Activated T-helper 9 cell treated with anti-CD3 and anti-CD28 coated beads, Interleukin-2, amount 50 U/mL, for 16 hours (primary cell): ENCODE results near the gene CALML5.

ENCODE experiments used
- DNase-seq: peaks from one replicate; pipeline ENCODE4 v3.0.0-alpha.2; 2020; ENCODE audit warnings: low read depth

Gene CALML5

DNA sequence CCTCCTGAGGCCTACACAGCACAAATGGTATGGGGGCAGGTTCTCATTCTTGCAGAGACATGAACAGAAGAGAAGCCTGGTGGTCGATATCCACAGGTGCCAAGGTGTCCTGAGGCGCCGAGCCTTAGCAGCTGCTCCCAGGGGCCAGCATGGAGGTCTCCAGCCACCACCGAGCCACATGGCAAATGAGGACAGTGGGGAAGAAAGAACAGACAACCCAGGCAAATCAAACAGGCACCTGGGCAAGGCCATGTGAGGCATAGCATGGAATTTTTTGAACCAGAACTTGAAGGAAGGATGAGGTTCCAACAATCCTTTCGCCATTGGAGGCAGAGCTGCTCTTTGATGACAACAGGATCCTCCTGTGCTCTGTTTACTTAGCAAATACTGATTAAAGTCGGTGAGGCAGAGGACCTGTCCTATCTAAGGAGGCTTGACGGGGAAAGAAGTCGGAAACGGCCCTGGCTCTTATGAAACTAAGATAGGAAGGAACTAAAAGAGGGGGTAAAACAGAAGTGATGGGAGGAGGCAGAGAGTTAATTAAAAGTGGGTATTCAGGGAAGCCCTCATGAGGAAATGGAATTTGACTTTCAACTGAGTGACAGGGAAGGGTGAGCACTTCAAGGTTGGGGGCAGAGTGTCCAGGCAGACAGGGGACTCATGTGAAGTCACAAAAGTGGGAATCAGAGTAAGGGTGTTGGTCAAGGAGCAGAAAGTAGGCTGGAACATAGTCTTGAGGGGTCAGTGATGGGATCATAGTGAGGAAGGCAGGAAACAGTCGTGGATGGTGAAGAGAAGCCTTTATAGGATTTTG lies 16.8 kb upstream of the CALML5 start:
- DNase-seq: no peak

DNA sequence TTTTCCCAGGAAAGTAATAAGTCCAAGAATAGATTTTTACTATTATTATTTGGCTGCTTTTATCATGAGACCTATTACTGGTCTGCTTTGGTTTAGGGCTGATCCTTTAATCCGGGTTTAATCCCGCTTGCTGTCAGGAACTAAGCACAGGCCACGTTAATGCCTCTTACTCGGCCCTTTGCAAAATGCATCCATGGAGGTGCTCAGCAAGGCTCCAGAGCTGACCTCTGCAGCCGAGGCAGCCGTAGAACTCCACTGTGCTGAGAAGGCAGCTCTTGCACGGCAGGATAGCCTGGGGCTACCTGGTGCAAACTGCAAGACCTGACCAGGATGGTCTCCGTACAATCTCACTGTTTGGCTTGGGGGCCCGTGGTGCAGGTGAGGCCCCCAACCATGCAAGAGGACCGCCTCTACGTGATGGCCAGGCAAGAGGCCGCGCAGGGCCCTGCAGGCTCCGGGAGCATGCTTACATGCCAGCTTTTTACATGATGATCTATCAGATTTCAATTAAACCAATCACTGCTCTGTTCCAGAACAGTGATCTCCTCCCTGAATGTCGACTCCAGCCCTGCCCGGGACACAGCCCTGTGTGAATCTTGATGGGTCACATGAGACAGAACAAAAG lies 15.0 kb upstream of the CALML5 start:
- no peak for DNase-seq

DNA sequence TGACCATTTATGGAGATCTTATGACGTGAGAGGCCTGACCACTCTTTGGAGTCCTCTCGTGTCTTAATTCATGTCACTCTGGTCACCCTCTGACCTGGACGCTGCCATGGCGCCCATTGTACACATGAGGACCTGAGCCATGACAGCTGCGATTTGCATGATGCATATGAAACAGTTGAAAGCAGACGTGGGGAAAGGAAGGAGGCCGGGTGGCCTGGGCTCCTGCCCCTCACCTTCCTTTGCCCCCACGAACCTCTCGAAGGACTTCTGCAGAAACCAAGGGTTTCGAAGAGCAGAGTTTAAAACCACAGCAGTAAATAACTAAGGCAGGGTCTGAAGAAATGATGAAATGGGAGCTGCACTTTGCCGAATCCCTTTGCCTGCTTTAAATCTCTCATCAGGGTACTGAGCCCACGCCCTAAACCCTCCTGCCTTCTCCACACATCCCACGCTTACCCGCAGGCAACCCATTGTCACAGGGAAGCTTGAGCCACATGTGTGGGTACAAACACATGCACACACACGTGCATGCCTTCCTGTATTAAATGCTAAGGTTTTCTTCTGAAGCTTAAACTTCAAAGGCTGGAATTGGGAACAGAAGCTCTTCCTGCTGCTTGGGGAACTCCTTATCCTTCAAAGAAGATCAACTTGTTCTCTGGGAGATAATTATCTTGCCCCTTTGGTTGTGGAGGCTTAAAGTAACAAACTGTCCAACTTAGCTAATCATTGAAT lies 13.7 kb upstream of the CALML5 start:
- no peak for DNase-seq

DNA sequence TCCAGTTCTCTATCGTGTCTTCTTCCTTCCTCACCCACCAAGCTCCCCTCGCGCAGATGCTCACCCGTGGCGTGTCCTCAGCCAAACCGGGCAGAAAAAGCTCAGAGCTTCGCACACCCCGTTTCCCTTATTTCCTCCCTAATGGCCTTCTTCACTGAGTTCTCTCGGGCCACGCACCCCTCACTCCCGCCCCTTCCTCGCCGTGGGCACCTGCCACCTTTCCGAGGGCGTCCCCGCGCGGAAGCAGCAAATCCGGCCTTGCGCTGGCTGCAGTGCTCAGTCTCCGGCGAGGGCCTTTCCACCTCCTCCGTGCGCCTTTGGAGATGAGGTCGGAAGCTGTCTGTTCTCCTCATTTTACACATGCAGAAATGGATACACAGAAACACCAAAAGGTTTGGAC lies 13.0 kb upstream of the CALML5 start:
- no peak for DNase-seq

DNA sequence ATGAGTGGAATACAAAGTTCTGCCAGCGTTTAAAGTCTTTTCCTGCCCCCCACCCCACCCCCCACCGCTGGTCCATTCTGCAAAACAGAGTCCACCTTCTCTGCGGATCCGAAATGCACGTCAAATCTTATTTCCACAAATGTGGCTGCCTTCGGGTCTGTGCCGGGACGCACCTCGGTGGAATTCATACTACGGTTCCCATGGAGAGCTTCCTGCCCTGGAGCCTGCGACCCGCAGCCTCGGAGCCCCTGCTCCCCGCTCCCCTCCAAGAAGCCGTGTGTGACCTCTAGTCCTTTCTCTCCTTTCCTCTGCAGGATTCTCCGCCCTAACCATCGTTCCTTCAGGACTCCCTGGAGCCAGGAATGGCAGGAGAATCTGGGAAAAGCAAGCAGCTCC lies 12.5 kb upstream of the CALML5 start:
- no peak for DNase-seq

DNA sequence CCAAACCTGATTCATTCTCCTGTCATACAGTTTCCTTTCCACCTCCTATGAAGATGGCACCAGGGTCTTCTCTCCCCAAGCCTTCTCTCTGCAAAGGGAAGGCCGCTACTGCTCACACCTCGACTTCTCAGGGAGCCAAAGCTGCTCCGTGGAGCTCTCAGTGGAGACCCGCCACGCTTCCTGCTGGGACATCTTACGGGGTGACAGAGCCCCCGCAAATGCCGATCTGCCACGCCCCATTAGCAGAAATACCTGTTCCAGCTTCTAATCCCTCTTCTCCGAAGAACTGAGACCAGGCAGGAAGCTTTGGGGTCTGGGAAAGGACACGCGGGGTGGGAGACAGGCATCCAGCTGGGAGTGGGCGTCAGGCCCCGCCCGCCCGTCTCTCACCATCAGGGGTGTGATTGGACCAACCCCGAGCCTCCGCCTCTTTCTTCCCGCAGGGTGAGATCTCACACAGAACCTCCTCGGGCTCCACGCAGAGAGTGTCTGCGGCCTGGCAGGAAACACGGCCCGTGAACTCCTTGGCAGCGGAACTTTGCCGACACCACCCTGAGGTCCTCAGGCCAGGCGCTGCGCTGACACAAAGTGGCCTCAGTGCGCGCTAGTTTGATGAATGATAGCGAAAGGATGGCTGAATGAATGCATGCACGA lies 12.0 kb upstream of the CALML5 start:
- no peak for DNase-seq

DNA sequence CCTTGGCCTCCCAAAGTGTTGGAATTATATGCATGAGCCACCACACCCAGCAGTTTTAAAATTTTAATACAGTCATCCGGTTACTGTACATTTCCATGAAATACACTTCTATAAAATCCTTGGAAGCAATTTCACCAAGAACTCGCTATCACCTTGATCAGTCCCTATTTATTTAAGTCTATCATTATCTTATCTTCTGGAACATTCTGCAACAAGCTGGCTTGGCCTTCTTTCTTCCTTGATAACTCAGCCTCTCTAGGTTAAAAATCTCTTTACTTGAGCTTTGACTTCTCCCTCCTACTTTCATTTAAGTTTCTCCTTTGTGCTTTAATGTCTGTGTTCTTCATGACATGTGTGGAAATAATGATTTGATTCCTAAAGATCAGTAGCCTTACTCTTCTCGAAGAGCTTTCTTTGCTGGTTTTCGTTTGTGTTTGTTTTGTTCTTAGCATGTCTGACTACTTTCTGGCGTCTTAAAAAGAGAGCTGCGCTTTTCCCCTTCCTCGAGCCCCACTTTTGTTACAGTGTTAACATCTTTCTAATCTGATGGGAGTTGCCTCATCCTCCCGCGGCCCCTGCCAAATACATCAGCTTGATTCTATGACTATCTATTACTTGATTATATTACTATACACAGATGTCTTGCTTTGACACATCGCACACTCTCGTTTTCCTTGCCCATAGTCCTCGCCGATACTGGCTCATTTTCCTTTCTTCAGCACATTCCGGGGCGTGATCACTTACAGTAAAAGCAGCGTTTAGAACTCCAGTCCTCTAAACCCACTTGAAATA lies 11.1 kb upstream of the CALML5 start:
- DNase-seq: no peak

DNA sequence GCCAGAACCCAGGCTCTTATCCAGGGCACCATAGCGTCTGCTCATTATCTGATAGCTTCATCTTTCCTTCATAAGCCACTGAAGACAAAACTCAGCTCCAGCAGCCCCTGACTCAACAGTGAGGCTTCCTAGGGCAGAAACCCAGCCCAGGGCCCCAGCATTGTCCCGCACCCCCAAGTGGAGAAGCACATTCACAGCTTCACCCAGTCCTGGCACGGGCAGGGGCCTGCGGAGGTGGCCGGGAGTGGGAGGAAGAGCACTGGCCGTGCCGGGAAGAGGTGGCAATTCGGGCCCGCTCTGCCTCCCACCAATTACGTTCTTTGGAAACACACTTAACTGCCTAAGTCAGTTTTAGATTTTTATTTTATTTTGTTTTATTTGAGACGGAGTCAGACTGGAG lies 10.3 kb upstream of the CALML5 start:
- no peak for DNase-seq

DNA sequence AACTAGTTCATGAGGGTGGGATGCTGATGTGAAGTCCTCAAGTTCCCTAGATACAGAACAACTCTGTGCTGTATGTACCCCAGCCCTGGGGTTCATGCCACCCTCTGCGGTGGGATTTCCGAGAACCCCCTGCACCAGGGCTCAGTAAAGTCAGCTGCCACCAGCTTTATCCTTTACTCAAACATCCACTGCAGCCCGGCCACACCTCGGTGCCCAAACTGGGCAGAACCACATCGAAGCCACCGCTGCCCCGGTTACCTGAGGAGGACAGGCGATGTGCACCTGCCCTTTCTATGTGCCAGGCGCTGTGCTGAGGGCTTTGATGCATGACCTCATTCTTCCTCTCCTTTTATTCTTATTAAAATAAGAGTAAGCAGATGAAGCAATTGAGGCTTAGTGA lies 9.9 kb upstream of the CALML5 start:
- DNase-seq: no peak

DNA sequence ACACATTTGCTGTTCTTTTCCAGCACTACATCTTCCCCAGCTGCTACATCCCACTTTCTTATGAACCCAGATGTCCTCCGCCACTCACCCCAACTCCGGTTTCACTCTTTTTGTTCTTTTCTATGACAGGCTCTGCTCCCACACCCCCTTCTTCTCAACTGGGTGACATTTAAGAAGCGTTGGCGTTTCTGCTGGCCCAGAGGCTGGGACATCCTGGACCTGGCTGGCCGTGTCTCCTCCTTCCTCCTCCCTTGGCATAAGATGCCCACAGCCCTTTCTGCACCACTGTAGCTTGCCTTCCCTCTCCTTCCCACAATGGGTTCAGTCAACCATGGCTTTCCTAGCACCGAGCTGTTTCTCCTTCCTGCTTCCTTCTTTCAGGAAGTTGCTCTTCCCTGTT lies 9.4 kb upstream of the CALML5 start:
- DNase-seq: no peak

DNA sequence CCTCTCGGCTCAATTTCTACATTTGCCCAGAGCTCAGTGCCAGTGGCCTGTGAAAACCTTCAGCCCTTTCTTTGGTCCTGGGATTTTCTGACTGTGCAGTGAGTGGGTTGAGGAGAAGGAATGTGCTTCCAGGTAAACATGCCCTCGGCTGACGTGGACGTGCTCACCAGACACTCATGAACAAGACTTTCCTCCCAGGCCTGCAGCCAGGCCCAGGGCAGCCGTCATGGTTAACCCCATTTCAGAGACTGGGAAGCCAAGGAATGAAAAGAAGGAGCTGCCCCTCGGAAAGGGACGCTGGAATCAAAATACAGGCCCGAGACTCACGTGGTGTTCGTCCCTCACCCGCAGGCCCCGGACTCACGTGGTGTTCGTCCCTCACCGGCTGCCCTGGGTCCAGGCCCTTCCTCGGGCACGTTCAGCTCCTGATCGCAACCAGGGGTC lies 8.8 kb upstream of the CALML5 start:
- no peak for DNase-seq

DNA sequence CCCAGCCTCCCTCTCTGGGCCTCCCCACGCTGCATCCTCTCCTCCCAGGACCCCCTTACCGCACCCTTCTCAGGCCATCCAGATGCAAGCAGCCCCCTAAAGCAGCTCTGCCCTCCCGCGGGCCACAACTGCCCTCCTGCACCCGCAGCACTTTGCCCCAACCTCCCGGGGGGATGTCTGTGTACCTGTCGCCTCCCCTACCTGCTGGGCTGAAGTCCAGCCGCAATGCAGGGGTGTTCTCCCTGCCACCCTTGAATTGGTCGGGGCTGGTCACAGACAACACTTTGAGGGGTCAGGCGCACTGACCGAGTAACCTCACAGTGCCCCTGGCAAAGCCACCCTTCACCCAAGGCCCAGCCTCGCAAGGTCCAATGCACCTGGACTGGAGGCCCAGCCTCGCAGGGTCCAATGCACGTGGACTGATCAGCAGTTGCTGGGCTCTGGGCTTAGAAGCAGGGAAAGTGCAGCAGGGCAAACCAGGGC lies 8.3 kb upstream of the CALML5 start:
- no peak for DNase-seq

DNA sequence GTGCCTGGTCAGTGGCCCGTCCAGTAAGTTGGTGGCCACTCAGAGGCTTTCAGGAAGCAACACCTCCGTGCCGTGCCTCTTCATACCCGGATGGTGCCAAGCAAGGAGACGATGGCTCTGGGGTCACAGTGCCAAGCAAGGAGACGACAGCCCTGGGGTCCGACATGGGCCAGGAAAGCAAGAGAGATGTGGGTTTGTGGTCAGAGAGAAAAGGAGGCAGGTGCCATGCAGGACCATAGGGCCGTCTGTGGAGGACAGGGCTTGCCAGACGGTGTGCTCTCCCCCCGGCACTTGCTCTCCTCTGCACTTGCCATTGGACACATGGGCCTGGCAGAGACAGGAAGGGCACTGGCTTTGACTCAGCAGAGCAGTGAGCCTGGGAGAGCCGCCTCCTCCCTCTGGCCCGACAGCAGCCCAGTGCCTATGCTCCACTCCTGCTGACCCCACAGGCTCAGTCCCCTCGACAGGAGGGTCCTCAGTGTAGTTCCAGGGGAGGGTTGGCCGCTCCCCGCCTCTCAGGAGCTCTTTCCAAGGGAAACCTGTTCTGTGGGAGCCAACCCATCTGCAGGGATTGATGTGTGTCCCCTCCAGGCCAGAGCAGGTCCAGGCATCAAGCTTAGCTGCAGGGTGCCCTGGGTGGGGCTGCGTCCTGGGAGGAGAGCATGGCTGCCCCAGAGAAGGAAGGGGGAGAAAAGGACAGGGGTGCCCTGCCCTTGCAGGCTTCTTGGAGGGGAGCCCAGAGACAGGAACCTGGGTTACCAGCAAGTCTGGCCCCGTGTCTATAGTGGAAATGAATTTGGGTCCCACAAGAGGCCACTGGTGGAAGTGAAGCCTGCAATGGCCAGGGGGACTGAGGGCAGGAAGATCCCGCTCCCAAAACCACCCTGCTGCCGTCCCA lies 7.6 kb upstream of the CALML5 start:
- no peak for DNase-seq

DNA sequence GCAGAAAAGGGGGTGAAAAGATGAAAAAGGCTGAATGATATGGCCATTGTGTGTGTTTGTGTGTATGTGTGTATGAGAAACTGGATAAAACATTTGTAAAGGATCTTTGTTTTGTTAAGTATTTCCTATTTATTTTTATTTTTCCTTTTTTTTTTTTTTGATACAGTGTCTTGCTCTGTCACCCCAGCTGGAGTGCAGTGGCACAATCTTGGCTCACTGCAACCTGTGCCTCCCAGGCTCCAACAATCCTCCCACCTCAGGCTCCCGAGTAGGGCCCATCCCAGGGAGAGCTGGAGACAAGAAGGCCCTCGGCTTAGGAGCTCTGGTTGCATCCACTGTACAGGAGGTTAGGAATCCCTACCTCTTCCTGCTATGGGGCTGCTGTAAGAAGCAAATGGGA lies 6.9 kb upstream of the CALML5 start:
- DNase-seq: no peak

DNA sequence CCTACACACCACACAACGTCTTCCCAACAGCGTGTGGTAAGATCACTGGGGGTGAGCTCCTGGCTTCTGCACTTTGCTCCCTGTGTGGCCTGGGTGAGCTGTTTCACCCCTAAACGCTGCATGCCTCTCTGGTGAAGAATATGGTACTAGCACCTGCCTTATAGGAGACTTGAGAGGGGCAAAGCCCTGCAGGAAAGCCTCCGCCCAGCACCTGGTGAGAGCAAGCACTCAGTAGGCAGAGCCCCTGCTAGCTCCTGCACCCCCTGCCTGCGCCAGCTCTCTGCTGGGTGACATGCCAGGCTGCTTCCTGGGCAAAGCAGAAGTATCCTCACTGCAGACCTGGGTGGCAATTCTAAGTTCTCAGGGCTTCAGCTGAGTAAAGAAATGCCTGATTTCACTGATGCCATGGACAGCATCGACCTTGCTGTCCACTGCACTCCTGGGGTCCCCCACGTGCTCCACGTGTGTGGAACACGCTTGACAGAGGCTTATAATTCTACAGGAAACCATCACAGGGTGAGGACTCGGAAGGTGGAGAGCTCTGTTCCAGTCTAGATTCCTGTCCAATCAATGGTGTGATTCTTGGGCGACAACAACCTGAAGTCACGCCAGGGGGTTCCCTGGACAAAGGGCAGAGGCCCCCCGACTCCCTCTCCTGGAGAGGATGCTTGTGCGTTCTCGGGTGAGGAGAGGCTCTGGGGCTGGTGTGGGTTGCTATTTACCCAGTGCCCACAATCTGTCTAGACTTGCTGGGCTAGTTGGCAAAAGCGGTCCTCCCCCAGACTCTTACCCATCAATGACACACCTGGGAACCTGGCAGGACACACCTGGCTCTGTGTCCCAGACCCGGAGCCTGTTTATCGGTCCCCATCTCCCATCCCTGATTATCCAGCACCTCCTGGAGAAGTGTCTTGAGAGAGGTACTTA lies 5.0 kb upstream of the CALML5 start:
- no peak for DNase-seq

DNA sequence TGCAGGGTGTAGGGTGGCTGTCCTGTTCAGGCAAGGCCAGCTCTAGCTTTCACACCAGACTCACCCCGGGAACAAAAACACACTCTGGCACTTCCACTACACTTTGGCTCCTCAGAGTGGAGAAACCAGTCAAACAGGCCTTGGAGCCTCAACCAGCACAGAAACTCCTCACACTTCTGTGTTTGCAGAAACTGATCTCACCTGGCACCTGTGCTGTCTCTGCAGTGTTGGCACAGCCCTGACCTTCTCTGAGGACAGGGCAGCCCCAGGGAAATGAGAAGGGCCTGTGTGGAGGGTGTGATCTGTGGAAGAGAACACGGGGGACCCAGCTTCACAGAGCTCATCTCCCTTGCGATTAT lies 4.1 kb upstream of the CALML5 start:
- no peak for DNase-seq

DNA sequence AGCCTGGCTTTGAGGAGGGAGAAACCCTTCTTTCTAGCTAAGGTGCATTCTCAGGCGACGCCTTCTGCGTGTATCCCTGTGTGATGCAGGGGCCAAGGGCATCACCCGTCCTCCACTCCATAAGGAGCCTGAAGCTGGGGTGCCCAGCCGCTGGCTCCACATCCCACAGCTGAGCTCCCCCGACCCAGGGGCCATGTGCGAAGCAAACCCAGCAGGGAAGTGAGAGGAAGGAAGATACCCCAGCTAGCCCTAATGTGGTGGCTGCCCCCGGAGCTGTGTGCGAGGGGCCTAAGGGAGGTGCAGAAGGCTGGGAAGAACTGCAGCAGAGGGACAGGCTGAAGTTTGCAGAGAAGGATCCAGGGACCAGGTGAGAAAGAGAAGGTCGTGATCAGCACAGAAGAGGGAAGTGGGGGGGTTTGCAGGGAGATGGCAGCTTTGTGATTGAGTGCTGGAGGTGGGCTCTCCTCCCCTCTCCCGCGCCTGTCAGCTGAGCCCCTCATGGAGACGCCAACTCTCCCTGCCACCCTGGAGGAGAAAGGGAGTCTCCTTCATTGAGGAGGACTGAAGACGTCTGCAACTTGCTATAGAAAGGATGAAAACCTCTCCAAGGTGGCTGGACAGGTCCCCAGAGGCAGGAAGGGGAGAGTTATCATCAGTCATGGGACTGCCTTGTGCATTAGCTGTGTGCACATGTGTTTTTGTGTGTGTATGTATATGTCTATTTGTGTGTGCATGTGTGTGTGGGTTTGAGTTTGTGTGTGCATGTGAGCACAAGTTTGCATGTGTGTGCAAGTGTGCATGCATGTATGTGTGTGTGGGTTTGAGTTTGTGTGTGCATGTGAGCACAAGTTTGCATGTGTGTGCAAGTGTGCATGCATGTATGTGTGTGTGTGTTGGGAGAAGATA lies 3.5 kb upstream of the CALML5 start:
- DNase-seq: no peak

DNA sequence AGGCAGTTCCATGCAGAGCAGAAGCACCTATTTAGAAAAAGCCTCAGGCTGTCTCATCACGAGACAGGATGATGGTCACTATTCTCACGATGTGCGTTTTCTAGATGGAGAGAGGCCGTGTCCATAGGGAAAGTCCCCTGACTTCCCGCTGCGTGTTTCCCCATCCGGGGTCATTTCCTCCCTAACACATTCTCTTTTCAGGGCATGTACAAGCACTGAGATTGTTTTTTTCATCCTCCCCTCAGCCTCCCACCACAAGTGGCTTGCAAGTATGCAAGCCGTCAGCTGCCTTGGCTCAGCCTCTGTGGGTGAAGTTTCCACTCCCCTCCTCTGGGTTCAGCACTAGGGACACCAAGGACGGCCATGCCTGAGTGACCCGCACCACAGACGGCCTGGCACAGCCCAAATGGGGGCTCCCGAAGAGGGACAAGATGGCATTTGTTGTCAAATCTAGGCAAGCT lies 2.7 kb upstream of the CALML5 start:
- DNase-seq: no peak
